A673 (cell line): ENCODE data around the gene RCAN3.

Experiments
- EZH2 ChIP-seq: fragments of 200-600 bp; sonication (generic); IDR thresholded peaks from 2 replicates; pipeline ENCODE4 v1.6.1; 2017; ENCODE audit warnings: borderline replicate concordance, low read depth, mild to moderate bottlenecking, mixed read lengths, antibody characterized with exemption, low read length; ENCODE audit not compliant: poor library complexity, severe bottlenecking
- TF ChIP-seq, protein P1 (sequence below): fragments of 300-800, 200-600 bp; sonication (generic); conservative IDR thresholded peaks from 2 replicates; pipeline ENCODE4 v1.5.1; 2017; ENCODE audit warnings: low read depth, mild to moderate bottlenecking, antibody characterized with exemption, low read length, moderate library complexity, mixed read lengths

DNA sequence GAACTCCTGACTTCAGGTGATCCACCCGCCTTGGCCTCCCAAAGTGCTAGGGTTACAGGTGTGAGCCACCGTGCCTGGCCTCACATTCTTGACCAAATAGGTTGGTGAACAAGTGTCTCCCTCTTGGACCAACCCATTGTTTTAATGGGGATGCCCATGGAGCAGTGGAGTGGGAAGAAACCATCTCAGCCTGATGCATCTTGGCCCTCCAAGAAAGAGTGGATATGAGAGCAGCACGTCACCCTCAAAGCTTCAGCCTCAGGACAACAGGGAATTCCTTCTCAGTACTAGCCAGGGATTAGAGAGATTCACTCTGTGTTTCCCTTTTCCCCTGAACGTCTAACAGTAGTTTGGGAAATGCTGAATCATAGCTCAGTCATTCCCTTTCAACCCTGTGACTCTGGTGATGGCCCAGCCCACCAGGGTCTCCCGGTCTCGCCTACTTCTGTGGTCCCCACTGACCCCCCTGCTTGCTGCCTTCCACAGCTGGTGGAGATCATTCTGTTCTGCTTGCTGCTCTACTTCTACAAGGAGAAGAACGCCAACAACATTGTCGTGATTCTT, 49.6 kb upstream of the RCAN3 start:
- TF ChIP-seq, protein P1, sequence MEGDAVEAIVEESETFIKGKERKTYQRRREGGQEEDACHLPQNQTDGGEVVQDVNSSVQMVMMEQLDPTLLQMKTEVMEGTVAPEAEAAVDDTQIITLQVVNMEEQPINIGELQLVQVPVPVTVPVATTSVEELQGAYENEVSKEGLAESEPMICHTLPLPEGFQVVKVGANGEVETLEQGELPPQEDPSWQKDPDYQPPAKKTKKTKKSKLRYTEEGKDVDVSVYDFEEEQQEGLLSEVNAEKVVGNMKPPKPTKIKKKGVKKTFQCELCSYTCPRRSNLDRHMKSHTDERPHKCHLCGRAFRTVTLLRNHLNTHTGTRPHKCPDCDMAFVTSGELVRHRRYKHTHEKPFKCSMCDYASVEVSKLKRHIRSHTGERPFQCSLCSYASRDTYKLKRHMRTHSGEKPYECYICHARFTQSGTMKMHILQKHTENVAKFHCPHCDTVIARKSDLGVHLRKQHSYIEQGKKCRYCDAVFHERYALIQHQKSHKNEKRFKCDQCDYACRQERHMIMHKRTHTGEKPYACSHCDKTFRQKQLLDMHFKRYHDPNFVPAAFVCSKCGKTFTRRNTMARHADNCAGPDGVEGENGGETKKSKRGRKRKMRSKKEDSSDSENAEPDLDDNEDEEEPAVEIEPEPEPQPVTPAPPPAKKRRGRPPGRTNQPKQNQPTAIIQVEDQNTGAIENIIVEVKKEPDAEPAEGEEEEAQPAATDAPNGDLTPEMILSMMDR: no peak
- TF ChIP-seq EZH2: no peak
